ENCODE data around the gene C19orf25.
A peak's percentile ranks its signal among the peaks of the same experiment; 100 is the strongest.
"Not testable (repeated sequence)": the region's sequence is repeated elsewhere in the genome, so short reads cannot be mapped to it uniquely, and the experiment has no call there.

Gene C19orf25

GRCh38 chr19:1478934-1479707 is at the start of gene C19orf25:
C19orf25 (minus strand) TSS chr19:1479215; CDS start chr19:1478903, 312 bp downstream.
- FAIRE-seq: peak; percentile 92

GRCh38 chr19:1527650-1528309 is 48.8 kb upstream of the C19orf25 start:
- FAIRE-seq: no peak

- FAIRE-seq: no peak
These were observed 48.1 kb upstream of the C19orf25 start for GRCh38 chr19:1526979-1527649.

- FAIRE-seq: no peak
These were observed 47.2 kb upstream of the C19orf25 start for GRCh38 chr19:1526066-1526778.

GRCh38 chr19:1525343-1525742 is 46.3 kb upstream of the C19orf25 start:
- FAIRE-seq: no peak

GRCh38 chr19:1524972-1525325 is 45.9 kb upstream of the C19orf25 start:
- no peak for FAIRE-seq

- FAIRE-seq: no peak
These were observed 45.4 kb upstream of the C19orf25 start for GRCh38 chr19:1524287-1524971.

- no peak for FAIRE-seq
These were observed 44.6 kb upstream of the C19orf25 start, which contains the start of gene PLK5 for GRCh38 chr19:1523412-1524286. PLK5 (plus strand) TSS chr19:1524077; CDS start chr19:1526997, 2,920 bp downstream.

- no peak for FAIRE-seq
These were observed 43.8 kb upstream of the C19orf25 start for GRCh38 chr19:1522838-1523237.

GRCh38 chr19:1522061-1522460 is 43.0 kb upstream of the C19orf25 start:
- no peak for FAIRE-seq

- FAIRE-seq: no peak
These were observed 42.6 kb upstream of the C19orf25 start for GRCh38 chr19:1521636-1522035.

GRCh38 chr19:1520203-1520780 is 41.3 kb upstream of the C19orf25 start:
- FAIRE-seq: no peak

- not testable (repeated sequence) for FAIRE-seq
These were observed 40.8 kb upstream of the C19orf25 start for GRCh38 chr19:1519802-1520201.

GRCh38 chr19:1518471-1518870 is 39.5 kb upstream of the C19orf25 start:
- FAIRE-seq: no peak

- FAIRE-seq: no peak
These were observed 37.4 kb upstream of the C19orf25 start for GRCh38 chr19:1516395-1516753.

GRCh38 chr19:1514986-1515721 is 36.1 kb upstream of the C19orf25 start:
- no peak for FAIRE-seq

GRCh38 chr19:1514295-1514661 is 35.3 kb upstream of the C19orf25 start:
- FAIRE-seq: no peak

- FAIRE-seq: no peak
These were observed 34.7 kb upstream of the C19orf25 start for GRCh38 chr19:1513499-1514294.

- no peak for FAIRE-seq
These were observed 33.9 kb upstream of the C19orf25 start, which contains the start of gene ADAMTSL5 for GRCh38 chr19:1512671-1513498. ADAMTSL5 (minus strand) TSS chr19:1513019; CDS start chr19:1510943, 2,076 bp downstream.
